GM19438 (cell line): Measurements from ENCODE around the gene FAM9A.

Source experiments
- ATAC-seq: cut with Tn5 transposase; IDR thresholded peaks from one replicate; pipeline ENCODE4 v1.9.1; 2021; ENCODE audit warnings: low read depth; ENCODE audit not compliant: unreplicated experiment

The FAM9A gene

DNA sequence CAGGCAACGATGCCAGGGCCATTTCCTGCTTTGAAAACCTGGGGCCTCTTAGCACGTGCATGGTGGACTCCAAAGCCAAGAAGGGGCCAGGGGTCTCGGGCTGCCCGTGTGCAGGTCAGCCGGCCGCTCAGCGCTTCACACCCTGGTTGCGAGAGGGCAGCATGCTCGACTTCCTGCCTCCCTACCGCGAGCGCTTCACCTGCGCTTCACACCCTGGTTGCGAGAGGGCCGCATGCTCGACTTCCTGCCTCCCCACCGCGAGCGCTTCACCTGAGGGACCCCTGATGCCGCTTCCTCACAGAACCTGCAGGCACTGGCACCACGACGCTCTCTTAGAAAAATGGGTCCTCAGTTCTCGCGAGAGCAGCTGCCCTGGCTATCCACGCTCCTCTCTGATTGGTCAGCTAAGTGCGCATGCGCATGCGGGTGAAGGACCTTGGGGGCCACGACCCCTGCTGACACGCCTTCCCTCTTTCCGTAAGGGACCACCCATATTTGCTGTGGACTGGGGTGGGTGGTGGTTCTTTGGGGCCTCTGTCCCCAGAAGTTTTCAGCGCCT lies at the start of gene FAM9A:
Gene FAM9A (minus strand): TSS at position 343 of the 559 bp plus-strand sequence. CDS start 1,212 bp downstream, outside the sequence.
- no peak for ATAC-seq

DNA sequence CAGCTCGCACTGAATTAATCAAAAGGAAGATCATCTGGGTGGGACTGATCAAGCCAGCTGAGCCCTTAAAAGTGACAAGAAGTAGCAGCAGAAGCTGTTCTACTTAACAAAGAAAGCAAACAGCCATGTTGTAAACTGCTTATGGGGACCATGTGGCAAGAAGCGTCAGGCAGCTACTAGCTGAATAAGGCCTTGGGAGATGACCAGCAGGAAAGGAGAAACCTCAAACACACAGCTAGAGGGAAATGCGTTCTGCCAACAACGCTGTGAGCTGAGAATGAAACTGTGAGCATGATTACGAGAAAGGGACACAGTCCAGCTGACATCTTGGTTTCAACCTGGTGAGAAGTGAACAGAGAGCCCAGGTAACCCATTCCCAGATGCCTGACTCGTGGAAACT lies 49.3 kb upstream of the FAM9A start:
- no peak for ATAC-seq

DNA sequence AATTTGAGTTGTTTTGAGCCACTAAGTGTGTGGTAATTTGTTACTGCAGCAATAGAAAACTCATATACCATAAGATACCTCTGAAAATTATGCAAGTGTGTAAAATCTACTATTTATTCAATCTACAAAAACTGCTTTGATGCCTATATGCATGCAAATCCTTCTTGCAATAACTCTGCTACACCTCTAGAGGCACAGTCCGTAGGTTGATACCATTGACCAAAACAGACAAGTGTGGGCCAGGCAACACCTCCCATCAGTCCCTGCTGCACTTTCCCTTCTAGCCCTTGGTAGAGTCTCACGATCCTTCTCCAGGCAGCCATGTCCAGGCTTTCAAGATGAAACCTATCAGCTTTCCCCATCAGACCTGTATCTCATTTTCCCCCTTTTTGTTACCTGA lies 48.8 kb upstream of the FAM9A start:
- no peak for ATAC-seq

DNA sequence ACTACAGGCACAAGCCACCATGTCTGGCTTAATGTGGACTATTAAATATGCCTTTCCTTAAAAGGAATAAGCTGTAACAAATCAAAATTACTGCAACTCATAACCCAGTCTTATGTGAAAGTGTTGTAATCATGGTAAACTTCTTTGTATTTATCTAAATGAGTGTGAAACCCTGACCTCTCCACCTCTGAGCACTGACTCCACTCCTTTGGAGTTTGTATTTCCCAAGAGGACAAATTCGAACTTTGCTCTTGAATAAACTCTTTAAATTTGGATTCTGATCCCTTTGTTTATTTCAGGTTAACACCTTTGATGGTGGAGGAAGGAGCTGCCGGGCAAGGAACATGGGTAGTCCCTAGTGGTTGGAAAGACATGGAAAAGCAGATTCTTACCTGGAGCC lies 48.3 kb upstream of the FAM9A start:
- no peak for ATAC-seq

DNA sequence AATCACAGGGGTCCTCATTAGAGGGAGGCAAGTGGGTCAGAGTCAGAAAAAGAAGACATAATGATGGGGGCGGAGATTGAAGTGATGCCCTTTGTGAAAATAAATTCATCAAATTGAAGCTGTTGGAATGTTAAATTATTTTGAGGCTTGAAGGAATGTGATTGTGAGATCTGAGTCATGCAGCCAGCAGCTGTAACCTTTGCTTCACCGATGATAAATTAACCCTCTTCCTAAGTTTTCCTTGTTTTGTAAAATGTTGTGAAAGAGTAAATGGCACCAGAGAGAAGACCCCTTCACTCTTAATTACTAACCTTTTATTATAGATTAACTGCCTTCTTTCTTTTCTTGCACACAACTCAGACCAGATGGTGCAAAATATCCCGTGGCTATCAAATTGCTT lies 47.7 kb upstream of the FAM9A start:
- ATAC-seq = no peak

DNA sequence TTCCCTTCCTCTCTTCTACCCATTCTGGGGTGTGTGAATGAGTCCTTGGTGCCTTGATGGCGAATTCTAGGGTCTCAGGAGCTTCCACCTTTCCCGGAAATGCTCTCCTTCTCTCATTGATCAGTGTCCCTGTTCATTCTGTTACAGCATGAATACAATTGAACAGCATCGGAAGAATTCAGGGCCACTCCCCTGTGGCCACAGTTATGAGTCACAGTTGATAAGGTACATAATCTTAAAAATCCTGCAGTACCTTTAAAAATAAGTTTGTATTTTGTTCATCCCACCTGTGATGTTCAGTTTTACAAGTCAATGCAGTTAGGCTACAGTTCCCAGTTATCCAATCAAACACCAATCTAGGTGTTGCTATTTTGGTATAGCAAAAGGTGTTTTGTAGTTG lies 47.3 kb upstream of the FAM9A start:
- ATAC-seq = no peak

DNA sequence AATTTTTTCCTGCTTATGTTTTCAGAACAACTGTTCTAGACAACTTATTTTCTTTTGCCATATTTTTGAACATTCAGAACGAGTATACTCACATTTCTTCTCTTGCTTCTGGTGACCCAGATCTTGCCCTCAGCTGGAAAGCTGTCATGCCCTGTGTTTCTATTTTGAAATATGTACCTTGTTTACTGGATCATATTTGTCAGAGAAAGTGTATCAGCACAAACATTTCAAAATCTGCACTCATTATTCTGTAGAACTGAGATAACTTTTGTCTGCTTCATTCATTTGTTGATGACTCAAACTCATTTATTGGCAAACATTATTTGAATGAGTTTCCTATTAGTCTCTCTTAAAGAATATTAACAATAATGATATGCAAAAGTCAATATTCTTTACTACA lies 46.2 kb upstream of the FAM9A start:
- ATAC-seq = no peak

DNA sequence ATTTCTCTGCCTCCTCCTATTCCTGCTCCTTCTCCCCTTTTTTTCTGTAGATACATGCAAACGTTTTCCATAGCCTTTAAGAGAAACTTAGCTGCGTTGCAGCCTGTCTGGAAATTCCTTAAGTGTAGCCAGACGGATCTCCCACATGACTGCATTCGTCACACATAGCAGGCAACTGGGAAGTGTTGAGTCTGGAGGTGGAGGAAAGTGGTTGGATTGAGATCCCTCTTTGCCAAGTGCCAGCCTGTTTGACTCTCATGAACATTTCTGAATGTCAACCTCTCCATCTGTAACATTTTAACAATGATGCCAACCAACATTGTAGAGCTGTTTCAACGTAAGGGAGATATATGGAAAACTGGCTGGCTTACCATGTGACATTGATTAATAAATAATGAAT lies 45.1 kb upstream of the FAM9A start:
- no peak for ATAC-seq

DNA sequence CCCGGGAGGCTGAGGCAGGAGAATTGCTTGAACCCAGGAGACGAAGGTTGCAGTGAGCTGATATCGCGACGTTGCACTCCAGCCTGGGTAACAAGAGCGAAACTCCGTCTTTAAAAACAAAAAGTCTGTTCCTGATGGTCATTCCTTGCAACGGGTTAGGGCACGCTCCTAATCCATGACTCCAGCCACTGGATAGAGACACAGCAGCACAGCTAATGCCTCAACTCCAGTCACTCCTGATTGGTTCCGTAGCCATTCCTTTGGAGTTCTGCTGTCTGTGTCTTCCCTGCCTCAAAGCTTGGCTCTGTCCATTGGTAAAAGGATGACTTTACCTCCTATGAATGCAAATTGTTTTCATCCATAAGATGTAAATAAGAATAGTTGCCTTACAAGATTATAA lies 44.3 kb upstream of the FAM9A start:
- ATAC-seq = no peak

DNA sequence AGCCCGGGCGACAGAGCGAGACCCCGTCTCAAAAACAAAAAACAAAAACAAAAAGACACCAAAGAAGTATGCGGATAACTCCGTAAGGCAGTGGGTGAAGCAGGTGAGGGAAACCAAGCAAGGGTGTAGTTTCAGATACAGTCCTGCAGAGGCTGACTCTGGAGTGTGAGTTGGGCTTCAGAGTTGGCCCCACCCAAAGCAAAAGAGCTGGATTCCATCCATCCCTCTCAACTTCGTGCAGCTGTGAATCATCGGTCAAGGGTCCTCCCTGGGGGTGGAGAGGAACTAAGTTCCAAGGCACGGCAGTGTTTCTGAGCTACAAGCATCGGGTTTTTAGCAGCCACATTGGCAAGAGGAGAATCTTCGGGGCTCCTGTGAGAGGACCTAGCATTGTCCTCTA lies 43.9 kb upstream of the FAM9A start:
- no peak for ATAC-seq

DNA sequence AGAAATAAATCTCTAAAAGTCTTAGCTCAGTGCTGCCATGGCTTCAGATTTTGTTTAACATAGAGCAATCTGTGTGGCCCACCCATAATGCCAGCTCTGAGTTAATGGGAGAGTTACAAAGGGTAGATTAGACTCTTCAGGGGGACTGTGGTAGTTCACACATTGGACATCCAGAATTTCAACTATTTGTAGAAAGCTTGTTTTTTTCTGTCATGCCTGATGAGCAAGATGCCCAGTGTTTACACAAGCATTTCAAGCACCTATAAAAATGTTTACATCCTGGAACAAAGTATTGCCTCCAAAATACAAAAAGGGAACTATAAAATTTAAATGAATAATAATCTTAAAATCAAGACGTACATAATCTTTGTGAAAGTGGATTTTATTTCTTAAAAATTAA lies 43.0 kb upstream of the FAM9A start:
- ATAC-seq = no peak

DNA sequence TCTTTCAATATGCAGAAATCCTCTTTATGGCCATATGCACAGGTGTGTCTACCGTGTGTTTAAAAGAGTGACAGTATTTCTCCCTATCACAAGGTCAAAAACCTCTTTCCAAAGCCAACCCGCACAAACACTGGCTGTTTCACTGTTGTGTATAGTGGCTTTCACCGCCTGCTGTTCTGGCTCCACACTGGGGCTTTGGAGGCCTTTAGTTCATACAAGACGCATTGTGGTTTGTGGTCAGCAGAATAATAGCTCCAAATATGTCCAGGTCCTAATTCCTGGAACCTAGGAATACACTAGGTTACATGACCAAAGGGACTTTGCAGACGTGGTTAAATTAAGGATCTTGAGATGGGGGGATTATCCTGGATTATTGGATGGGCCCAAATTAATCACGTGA lies 40.7 kb upstream of the FAM9A start:
- no peak for ATAC-seq

DNA sequence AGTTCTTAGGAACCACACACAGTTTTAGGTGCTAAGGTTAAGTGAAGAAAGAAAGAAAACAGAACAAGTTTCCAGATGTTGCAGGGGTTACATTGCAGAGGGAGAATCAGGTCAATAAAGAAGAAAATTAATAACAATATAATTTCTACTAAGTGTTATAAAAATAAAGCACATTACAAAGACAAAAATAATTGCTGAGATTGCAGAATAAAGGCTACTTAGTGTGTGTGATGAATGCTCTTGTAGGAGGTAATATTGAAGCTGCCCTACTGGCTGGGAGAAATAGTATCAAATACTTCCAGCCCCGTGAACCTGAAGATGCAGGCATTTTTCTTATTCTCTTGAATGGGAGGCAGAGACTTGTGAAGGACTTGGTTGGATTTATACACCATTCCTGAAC lies 33.2 kb upstream of the FAM9A start:
- ATAC-seq = no peak

DNA sequence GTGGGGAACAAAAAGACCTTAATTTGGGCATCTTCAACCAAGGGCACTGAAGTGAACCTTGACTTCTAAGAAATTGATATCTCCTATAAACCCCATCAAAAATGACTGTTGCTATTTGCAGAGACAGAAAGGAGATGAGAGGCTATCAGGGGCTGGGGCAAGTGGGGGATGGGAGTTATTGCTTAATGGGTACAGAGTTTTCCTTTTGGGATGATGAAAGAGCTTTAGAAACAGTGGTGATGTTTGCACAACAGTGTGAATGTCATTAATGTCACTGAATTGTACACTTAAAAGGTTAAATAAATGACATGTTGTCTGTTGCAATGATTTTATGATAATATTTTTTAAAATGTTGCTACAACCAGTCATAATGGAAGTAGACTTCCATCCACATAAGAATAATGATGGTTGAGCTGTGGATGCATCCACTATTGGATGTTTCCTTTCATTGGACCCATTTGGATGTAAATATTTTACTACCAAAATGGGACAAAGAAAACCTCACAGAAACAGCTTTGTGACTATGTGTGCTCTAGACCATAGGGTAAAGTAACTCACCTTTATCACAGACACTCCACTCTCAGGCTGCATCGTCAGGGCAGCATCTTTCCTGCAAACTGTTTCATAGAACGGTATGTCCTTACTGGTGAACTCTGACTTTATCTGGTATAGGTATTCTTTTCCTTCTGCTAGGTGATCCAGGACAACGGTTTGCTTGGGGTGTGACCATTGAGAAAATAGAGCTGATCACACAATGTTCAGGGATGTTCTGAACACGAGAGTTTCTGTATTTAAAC lies 31.6 kb upstream of the FAM9A start:
- ATAC-seq = no peak

DNA sequence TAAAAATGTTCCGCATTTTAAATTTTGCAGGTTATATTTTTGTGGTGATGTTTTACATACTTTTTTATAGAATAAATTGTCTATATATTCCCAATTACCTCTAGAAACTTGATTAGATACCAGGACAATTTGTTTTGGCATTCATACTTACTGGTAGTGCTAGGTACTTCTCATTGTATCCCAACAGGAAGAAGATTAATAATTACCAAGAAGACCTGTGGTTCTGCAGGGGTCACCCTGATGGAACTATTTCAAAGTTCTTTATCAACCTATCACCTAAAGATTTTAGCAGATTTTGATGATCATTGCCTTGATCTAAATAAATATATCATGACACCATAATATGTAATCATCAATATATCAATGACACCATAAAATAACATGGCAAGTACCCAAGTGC lies 22.5 kb upstream of the FAM9A start:
- ATAC-seq = no peak

DNA sequence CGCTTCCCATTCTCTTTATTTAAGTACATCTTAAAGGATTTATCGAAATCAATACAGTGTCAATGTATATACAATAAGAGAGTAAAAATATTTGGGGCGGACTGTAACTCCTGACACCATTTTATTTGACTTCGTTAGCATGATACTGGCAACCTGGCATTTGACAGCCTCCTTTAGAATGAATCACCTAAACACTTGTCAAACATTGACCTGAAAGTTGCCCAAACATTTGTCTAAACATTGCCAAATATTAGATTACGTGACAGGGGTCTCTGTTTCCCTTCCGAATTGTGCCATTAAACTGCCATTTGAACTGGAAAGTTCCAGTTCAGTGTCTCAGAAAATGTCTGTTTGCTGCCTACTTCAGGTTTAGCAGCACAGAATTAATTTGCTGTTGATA lies 20.8 kb upstream of the FAM9A start:
- no peak for ATAC-seq

DNA sequence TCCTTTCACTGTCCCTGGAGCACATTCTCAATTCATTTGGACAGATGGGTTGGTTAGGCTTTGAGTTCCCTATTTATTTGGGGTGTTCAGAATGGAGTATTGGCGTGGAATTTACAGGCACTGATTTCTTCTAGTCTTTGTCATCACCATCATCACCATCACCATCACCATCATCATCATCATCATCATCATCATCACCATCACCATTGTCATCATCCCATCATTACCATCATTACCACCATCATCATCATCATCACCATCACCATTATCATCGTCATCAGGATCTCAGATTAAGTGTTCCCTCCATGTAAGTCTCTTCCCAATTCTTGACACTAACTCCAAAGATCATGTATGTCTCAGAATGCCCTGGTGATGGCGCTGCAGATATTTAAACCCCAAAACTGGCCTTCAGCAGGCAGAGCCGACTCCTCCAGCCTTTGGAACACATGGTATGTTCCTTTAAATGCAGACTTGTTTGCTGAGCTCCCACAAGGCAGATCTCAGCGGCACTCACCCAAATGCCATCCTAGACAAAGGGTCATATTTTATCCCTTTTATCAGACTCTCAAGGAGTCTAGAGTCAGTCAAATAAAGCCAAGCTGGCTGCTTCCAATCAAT lies 19.8 kb upstream of the FAM9A start:
- no peak for ATAC-seq

DNA sequence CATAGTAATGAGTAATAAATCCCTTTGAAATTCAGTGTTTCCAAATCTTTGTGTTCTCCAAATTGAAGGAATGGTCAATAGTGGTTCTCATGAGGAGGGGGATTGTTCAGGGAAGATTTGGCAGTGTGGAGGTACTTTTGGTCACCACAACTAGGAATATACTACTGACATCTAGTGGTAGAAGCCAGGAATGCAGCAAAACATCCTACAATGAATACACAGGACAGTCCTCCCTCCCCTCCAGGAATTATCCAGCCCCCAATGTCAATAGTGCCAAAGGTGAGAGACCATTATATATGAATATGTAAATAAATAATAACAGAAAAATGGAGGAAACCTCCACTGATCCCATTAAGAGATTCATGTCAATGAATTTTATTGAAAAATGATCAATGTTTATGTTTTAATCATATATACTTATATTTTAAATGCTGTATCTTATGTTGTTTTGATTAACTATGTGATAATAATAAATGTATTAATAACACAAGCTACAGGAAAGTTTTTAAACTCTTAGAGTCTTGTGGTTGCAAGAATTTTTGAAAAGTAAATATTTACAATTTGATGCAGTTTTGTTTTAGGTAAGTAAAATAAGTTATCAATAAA lies 14.4 kb upstream of the FAM9A start:
- peak; percentile 79 for ATAC-seq

DNA sequence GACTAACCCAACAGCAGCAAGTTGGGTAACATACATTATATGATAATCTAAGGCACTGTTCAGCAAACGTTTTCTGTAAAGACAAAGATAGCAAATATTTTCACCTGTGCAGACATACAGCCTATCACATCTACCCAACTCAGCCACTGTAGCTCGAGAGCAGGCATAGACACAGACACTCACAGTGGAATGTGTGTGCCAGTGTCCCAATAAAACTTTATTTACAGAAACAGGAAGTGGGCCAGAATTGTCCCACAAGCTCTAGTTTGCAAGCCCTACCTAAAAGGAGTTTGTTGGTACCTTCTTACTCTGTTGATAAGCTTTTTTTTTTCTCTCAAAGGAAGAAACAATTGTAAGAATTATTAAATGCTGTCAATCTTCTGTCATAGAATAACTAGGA lies 11.9 kb upstream of the FAM9A start:
- no peak for ATAC-seq

DNA sequence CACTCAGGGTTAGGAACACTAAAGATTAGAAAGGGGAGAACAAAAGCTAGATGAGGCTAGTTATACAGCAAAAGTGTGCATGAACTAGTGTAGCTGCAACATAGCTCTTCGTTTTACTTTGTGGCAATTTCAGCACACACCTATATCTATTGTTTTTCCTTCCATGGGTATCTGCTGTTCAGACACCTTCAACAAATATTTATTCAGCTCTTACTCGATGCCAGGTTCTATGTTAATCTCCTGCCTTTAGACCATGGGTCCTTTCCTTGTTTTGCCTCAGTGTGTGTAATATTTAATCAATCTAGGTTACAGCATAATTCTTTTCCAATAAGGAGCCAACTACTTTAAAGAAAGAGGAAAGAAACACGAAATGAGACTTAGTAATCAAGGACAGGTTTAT lies 10.4 kb upstream of the FAM9A start:
- no peak for ATAC-seq

DNA sequence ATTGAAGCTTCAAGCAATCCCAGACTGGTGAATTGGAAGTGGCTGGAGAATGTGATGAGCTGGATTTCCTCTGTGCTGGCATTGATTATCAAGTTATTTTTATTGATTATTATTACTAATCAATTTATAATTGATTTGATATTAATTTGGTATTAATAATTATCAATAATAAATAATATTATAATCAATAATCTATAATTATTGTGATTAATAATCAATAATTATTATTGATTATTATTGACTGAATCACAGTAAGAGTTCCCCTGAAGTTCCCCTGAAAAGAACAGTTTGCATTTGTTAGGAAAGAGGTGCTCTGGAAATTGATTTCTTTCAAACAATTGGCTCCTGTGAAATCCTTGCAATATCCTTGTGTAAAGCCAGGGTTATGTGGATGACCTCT lies 7.5 kb upstream of the FAM9A start:
- no peak for ATAC-seq

DNA sequence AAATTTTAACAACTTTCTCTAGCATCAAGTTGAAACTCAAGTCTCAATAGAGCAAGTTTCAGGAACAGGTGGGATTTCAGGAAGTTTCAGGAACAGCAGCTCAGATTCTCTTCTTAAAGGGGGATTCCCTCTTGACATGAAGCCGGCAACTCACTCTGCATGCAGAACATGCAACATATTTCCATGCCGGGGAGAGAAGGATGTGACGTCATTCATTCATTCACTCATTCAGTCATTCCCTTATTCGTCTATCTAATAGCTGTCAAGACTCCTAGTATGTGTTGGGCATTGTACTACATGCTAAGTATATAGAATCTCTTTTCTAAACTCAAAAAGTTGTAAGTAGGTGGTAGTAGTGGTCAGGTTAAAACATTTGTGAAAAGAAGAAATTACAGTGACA lies 4.8 kb upstream of the FAM9A start:
- ATAC-seq = no peak
